DND-41 (cell line): ENCODE data around the gene SECTM1.
A peak's percentile ranks its signal among the peaks of the same experiment; 100 is the strongest.

Source experiments
- ATAC-seq: fragments of 200-7000 bp; cut with Tn5 transposase; 3 replicates; pipeline ENCODE4 v1.9.1; 2021; ENCODE audit warnings: low read depth; ENCODE audit not compliant: insufficient read depth
- DNase-seq: peaks from one replicate; pipeline ENCODE4 v3.0.0-alpha.2; 2020
- H2AFZ ChIP-seq: 2 replicates; pipeline ENCODE4 v1.6.0; 2012; ENCODE audit warnings: low read depth, low read length
- H3K27ac ChIP-seq: 2 replicates; pipeline ENCODE4 v1.5.1; 2012; ENCODE audit warnings: low read length, inconsistent platforms
- H3K27me3 ChIP-seq: fragments of 200-600 bp; sonication (generic); 2 replicates; pipeline ENCODE4 v1.6.0; 2012; ENCODE audit warnings: low read length, mild to moderate bottlenecking, inconsistent platforms; ENCODE audit not compliant: insufficient read depth, poor library complexity
- H3K36me3 ChIP-seq: 2 replicates; pipeline ENCODE4 v1.5.1; 2012; ENCODE audit warnings: low read length, inconsistent platforms; ENCODE audit not compliant: insufficient read depth
- H3K4me1 ChIP-seq: 2 replicates; pipeline ENCODE4 v1.5.1; 2012; ENCODE audit warnings: mild to moderate bottlenecking, low read length; ENCODE audit not compliant: insufficient read depth
- H3K4me2 ChIP-seq: 2 replicates; pipeline ENCODE4 v1.6.0; 2012; ENCODE audit warnings: mild to moderate bottlenecking, moderate library complexity, low read length, inconsistent platforms; ENCODE audit not compliant: insufficient read depth
- H3K4me3 ChIP-seq, 2 experiments: fragments of 200-600 bp in 1 of 2; shearing (Covaris generic) in 1 of 2; 2 replicates each; pipeline ENCODE4 v1.5.1; 2012 to 2016; ENCODE audit warnings: inconsistent platforms in 2 of 2, low read length in 2 of 2, mild to moderate bottlenecking in 2 of 2, low read depth in 1 of 2, moderate library complexity in 1 of 2
- H3K79me2 ChIP-seq: 2 replicates; pipeline ENCODE4 v1.6.0; 2012; ENCODE audit warnings: low read length, inconsistent platforms; ENCODE audit not compliant: insufficient read depth
- H3K9ac ChIP-seq: 2 replicates; pipeline ENCODE4 v1.6.0; 2012; ENCODE audit warnings: low read depth, mild to moderate bottlenecking, inconsistent platforms, low read length, moderate library complexity
- H3K9me3 ChIP-seq: 2 replicates; pipeline ENCODE4 v1.5.1; 2012; ENCODE audit warnings: low read length, moderate library complexity, mild to moderate bottlenecking, inconsistent platforms; ENCODE audit not compliant: insufficient read depth, severe bottlenecking
- H4K20me1 ChIP-seq: 2 replicates; pipeline ENCODE4 v1.6.0; 2012; ENCODE audit warnings: low read length; ENCODE audit not compliant: insufficient read depth
- EZH2 ChIP-seq: IDR thresholded peaks from 3 replicates; pipeline ENCODE4 v1.6.1; 2012; ENCODE audit warnings: borderline replicate concordance, low read depth, mild to moderate bottlenecking, moderate library complexity, low read length, inconsistent platforms; ENCODE audit not compliant: severe bottlenecking
- TF ChIP-seq, protein P1 (sequence below): IDR thresholded peaks from 2 replicates; pipeline ENCODE4 v1.5.1; 2012; ENCODE audit warnings: borderline replicate concordance, low read length, moderate library complexity, mild to moderate bottlenecking; ENCODE audit not compliant: poor library complexity, severe bottlenecking; ENCODE audit errors: extremely low read depth

SECTM1 gene

DNA sequence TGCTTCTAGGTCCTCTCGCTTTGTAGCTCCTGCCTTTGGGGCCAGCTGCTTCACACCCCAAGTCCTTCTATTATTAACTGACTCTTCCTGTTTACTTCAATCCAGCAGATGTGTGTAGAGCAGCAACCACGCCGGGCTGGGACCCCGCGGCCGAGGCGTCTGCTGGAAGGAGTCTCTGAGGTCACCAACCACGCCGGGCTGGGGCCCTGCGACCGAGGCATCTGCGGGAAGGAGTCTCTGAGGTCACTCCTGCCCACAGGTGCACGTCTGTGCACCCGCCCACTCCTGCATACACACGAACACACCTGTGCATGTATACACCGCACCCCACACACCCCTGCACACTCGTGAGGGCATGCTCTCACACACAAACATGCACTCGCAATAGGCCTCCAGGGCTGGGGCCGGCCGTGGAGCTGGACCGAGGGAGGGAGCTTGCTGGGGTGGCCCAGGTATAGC, 17.7 kb upstream of the SECTM1 start:
- Histone ChIP-seq H3K36me3 (no peaks in the 10 kb centered on the region), H4K20me1 (no peaks in the 10 kb centered on the region), H3K27me3 (no peaks in the 10 kb centered on the region), H3K4me1 (peaks cover 15% of the 10 kb centered on the region), H3K79me2 (no peaks in the 10 kb centered on the region), H3K9me3 (no peaks in the 10 kb centered on the region), H2AFZ (peak overlapping the region; percentile 55), H3K9ac (no peak overlapping the region), H3K4me2 (peak overlapping the region; percentile 16; the same call in 1 of the 2 replicates), H3K4me3 (no peak overlapping the region), H3K27ac (no peak overlapping the region)
- peak; percentile 2; the same call in 1 of the 3 replicates for ATAC-seq
- TF ChIP-seq, protein P1, sequence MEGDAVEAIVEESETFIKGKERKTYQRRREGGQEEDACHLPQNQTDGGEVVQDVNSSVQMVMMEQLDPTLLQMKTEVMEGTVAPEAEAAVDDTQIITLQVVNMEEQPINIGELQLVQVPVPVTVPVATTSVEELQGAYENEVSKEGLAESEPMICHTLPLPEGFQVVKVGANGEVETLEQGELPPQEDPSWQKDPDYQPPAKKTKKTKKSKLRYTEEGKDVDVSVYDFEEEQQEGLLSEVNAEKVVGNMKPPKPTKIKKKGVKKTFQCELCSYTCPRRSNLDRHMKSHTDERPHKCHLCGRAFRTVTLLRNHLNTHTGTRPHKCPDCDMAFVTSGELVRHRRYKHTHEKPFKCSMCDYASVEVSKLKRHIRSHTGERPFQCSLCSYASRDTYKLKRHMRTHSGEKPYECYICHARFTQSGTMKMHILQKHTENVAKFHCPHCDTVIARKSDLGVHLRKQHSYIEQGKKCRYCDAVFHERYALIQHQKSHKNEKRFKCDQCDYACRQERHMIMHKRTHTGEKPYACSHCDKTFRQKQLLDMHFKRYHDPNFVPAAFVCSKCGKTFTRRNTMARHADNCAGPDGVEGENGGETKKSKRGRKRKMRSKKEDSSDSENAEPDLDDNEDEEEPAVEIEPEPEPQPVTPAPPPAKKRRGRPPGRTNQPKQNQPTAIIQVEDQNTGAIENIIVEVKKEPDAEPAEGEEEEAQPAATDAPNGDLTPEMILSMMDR, result no peak
- no peak for TF ChIP-seq EZH2
- no peak for DNase-seq

DNA sequence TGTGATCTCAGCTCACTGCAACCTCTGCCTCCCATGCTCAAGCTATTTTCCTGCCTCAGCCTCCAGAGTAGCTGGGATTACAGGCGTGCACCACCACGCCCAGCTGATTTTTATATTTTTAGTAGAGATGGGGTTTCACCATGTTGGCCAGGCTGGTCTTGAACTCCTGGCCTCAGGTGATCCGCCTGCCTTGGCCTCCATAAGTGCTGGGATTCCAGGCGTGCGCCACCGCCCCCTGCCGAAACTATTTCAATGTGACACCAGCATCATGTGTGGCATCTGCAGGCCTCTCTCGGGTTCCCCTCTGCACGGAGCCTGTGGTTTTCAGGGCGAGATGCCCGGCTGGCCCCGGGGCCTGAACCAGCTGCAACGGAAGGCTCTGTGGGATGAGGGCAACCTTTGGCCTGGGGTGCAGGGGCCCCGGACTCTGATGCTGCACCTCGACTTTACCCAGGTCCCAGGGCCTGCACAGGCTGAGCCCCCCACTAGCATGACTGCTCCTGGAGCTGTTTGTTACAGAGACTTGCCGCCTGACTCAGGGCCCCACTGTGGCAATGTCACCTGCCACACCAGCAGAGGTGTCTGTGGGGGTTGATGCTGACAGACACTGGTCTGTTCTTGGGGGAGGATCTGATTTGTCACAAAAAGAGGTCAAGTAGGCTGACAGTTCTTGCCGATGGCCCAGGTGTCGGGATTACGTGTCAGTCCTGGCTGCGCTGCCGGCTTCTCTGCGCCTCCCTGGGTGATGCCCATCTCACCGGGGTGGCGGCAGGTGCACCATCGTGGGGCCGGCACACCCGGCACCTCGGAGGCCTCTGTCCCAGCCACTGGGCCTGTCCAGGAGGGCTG, 16.8 kb upstream of the SECTM1 start:
- no peak for ATAC-seq
- peaks cover 15% of the 10 kb centered on the region for H3K4me1 ChIP-seq
- no peak overlapping the region for H3K4me3 ChIP-seq
- no peaks in the 10 kb centered on the region for H3K27me3 ChIP-seq
- no peaks in the 10 kb centered on the region for H4K20me1 ChIP-seq
- no peak overlapping the region for H3K4me2 ChIP-seq
- no peak overlapping the region for H3K9ac ChIP-seq
- DNase-seq, result no peak
- no peak overlapping the region for H3K27ac ChIP-seq
- H3K36me3 ChIP-seq, result no peaks in the 10 kb centered on the region
- no peaks in the 10 kb centered on the region for H3K79me2 ChIP-seq
- no peaks in the 10 kb centered on the region for H3K9me3 ChIP-seq
- no peak for TF ChIP-seq EZH2
- TF ChIP-seq, protein P1, result no peak
- H2AFZ ChIP-seq, result no peak overlapping the region

DNA sequence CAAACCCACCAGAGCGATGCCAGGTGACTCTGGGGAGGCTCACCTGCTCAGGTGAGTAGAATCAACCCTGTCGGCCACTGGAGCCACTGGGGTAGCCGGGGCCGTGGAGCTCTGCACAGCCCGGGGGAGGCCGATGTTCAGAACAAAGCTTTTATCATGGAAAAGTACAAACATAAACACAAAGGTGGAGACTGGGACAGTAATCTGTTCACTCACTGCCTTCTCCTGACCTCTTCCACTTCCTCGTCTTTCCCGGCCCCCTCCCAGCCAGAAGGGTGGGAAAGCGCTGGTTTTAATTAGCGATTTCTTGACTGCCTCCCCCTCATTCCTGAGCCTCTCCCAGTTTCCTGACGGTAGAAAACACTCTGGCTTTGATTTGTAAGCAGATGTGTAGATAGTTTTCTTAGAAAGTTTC, 15.7 kb upstream of the SECTM1 start:
- Histone ChIP-seq H3K4me1 (peaks cover 15% of the 10 kb centered on the region), H2AFZ (no peak overlapping the region), H3K36me3 (no peaks in the 10 kb centered on the region), H3K4me2 (no peak overlapping the region), H3K27me3 (no peaks in the 10 kb centered on the region), H3K4me3 (no peak overlapping the region), H3K27ac (no peak overlapping the region), H4K20me1 (no peaks in the 10 kb centered on the region), H3K79me2 (no peaks in the 10 kb centered on the region), H3K9me3 (no peaks in the 10 kb centered on the region), H3K9ac (no peak overlapping the region; the same call in 1 of the 2 replicates)
- ATAC-seq, result no peak
- DNase-seq, result no peak
- no peak for TF ChIP-seq EZH2
- TF ChIP-seq, protein P1, result no peak
